HEK293T (cell line): ENCODE results near the gene MYH3.

Experiments
- ARNT ChIP-seq: fragments of 450-650 bp; IDR thresholded peaks from 2 replicates; pipeline ENCODE4 v1.6.1; 2017; ENCODE audit warnings: mild to moderate bottlenecking
- BHLHE40 ChIP-seq: fragments of 450-650 bp; IDR thresholded peaks from 2 replicates; pipeline ENCODE4 v1.6.1; 2016; ENCODE audit warnings: mild to moderate bottlenecking, moderate library complexity, borderline replicate concordance
- ELF4 ChIP-seq: fragments of 450-650 bp; IDR thresholded peaks from 2 replicates; pipeline ENCODE4 v1.6.1; 2017; ENCODE audit warnings: antibody characterized with exemption
- FOXA1 ChIP-seq: fragments of 450-650 bp; IDR thresholded peaks from 2 replicates; pipeline ENCODE4 v1.6.1; 2016; ENCODE audit warnings: mild to moderate bottlenecking
- HDGF ChIP-seq: fragments of 450-650 bp; IDR thresholded peaks from 2 replicates; pipeline ENCODE4 v1.6.1; 2017; ENCODE audit warnings: antibody characterized with exemption, borderline replicate concordance
- SP1 ChIP-seq: fragments of 450-650 bp; IDR thresholded peaks from 2 replicates; pipeline ENCODE4 v1.6.1; 2017
- SUZ12 ChIP-seq: fragments of 450-650 bp; IDR thresholded peaks from 2 replicates; pipeline ENCODE4 v1.6.1; 2016; ENCODE audit warnings: mild to moderate bottlenecking
- ZNF384 ChIP-seq: fragments of 450-650 bp; IDR thresholded peaks from 2 replicates; pipeline ENCODE4 v1.6.1; 2016
- TF ChIP-seq, protein P1 (sequence below): fragments of 450-650 bp; IDR thresholded peaks from 2 replicates; pipeline ENCODE4 v1.6.1; 2016

GRCh38 chr17:10649602-10650001, 7.5 kb downstream of the MYH3 start:
- TF ChIP-seq BHLHE40 (no peak), FOXA1 (no peak), SP1 (no peak), SUZ12 (no peak), HDGF (no peak), ARNT (no peak), ELF4 (no peak), ZNF384 (no peak)
- TF ChIP-seq, protein P1, sequence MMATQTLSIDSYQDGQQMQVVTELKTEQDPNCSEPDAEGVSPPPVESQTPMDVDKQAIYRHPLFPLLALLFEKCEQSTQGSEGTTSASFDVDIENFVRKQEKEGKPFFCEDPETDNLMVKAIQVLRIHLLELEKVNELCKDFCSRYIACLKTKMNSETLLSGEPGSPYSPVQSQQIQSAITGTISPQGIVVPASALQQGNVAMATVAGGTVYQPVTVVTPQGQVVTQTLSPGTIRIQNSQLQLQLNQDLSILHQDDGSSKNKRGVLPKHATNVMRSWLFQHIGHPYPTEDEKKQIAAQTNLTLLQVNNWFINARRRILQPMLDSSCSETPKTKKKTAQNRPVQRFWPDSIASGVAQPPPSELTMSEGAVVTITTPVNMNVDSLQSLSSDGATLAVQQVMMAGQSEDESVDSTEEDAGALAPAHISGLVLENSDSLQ = no peak
